H1 (cell line): ENCODE results near the gene KDM2A. TPM values are rescaled to one million over a fixed set of nuclear protein-coding genes. Genes with fewer than 3 reads are reported as not detected.

Experiments
- CTCF ChIA-PET: fragments of 300-600 bp; sonication (Branson Sonifier 250); formaldehyde crosslinking; loops from one replicate; lab custom pipeline; 2021; ENCODE audit not compliant: partially characterized antibody; lab: Charles Lee
- POLR2A ChIA-PET: fragments of 300-600 bp; sonication (Branson Sonifier 250); formaldehyde crosslinking; loops from one replicate; lab custom pipeline; 2021; ENCODE audit warnings: inconsistent platforms; ENCODE audit not compliant: partially characterized antibody; lab: Charles Lee
- DNase-seq, 2 experiments: peaks; one replicate each; pipeline versions ENCODE4 v3.0.0 to v3.0.0-alpha.2; 2010 to 2022; ENCODE audit warnings: low spot score in 2 of 2, low read depth in 1 of 2, mixed read lengths in 1 of 2
- FAIRE-seq: peaks from 2 replicates; lab custom pipeline; 2011; peaks lifted over from hg19 to GRCh38; lab: Jason Lieb, UNC
- H2AFZ ChIP-seq: 2 replicates; pipeline ENCODE4 v1.8.1; 2012; ENCODE audit warnings: low read length, inconsistent platforms
- H2AK5ac ChIP-seq: 2 replicates; pipeline ENCODE4 v1.6.1; 2013; ENCODE audit warnings: low read depth, low read length
- H2BK120ac ChIP-seq: replicated peaks from 2 replicates; pipeline ENCODE3; 2013; ENCODE audit warnings: low read depth, low read length, inconsistent platforms
- H2BK12ac ChIP-seq: 2 replicates; pipeline ENCODE4 v1.6.1; 2013; ENCODE audit warnings: low read depth, low read length
- H2BK15ac ChIP-seq: 2 replicates; pipeline ENCODE4 v1.6.1; 2013; ENCODE audit warnings: low read length
- H2BK20ac ChIP-seq: 2 replicates; pipeline ENCODE4 v1.6.1; 2013; ENCODE audit warnings: low read length
- H2BK5ac ChIP-seq: 2 replicates; pipeline ENCODE4 v1.6.1; 2013; ENCODE audit warnings: low read depth, low read length
- H3K14ac ChIP-seq: 2 replicates; pipeline ENCODE4 v1.6.1; 2013; ENCODE audit warnings: inconsistent platforms; ENCODE audit not compliant: insufficient read length
- H3K18ac ChIP-seq: 2 replicates; pipeline ENCODE4 v1.6.1; 2013; ENCODE audit warnings: low read length; ENCODE audit errors: extremely low read depth
- H3K23ac ChIP-seq: 2 replicates; pipeline ENCODE4 v1.6.1; 2013; ENCODE audit warnings: inconsistent platforms; ENCODE audit not compliant: insufficient read length
- H3K23me2 ChIP-seq: 2 replicates; pipeline ENCODE4 v1.6.1; 2013; ENCODE audit warnings: low read depth, low read length
- H3K27ac ChIP-seq: 2 replicates; pipeline ENCODE4 v1.6.1; 2011; ENCODE audit warnings: low read depth, low read length, inconsistent platforms
- H3K27me3 ChIP-seq, 4 experiments: replicated peaks in 1 of 4; 1 replicate in 1 of 4; 2 replicates in 3 of 4; pipeline versions ENCODE4 v1.6.1 to v1.8.1; 2011 to 2013; ENCODE audit warnings: low read length in 3 of 4, mild to moderate bottlenecking in 3 of 4, inconsistent platforms in 2 of 4, mixed read lengths in 2 of 4, moderate library complexity in 1 of 4; ENCODE audit not compliant: control insufficient read depth in 3 of 4, insufficient read depth in 3 of 4; ENCODE audit errors: extremely low read depth in 1 of 4
- H3K36me3 ChIP-seq, 4 experiments: 2 replicates each; pipeline versions ENCODE4 v1.6.1 to v1.8.1; 2011 to 2013; ENCODE audit warnings: mild to moderate bottlenecking in 4 of 4, low read length in 3 of 4, moderate library complexity in 2 of 4, control low read depth in 1 of 4, inconsistent platforms in 1 of 4; ENCODE audit not compliant: insufficient read depth in 4 of 4, control insufficient read depth in 2 of 4
- H3K4ac ChIP-seq: replicated peaks from 2 replicates; pipeline ENCODE3; 2013; ENCODE audit warnings: low read length, low read depth, mixed read lengths, inconsistent platforms; ENCODE audit not compliant: insufficient read length
- H3K4me1 ChIP-seq, 4 experiments: replicated peaks in 1 of 4; 1 replicate in 1 of 4; 2 replicates in 3 of 4; pipeline versions ENCODE4 v1.6.1 to v1.8.1; 2011 to 2013; ENCODE audit warnings: low read length in 3 of 4, inconsistent platforms in 2 of 4, mixed read lengths in 1 of 4; ENCODE audit not compliant: insufficient read depth in 4 of 4, control insufficient read depth in 3 of 4
- H3K4me2 ChIP-seq, 2 experiments: 2 replicates each; pipeline versions ENCODE4 v1.6.1 to v1.8.1; 2011 to 2013; ENCODE audit warnings: low read depth in 2 of 2, low read length in 2 of 2, control low read depth in 1 of 2, inconsistent platforms in 1 of 2, mild to moderate bottlenecking in 1 of 2; ENCODE audit not compliant: insufficient read depth in 1 of 2
- H3K4me3 ChIP-seq, 4 experiments: fragments of 200-600, 300-600 bp in 1 of 4; sonication (generic), shearing (Covaris generic), sonication (Bioruptor Twin) in 1 of 4; 2 replicates each; pipeline versions ENCODE4 v1.5.1 to v1.8.1; 2011 to 2016; ENCODE audit warnings: low read length in 4 of 4, low read depth in 3 of 4, control low read depth in 2 of 4, inconsistent platforms in 2 of 4, mild to moderate bottlenecking in 2 of 4, mixed read lengths in 1 of 4, moderate library complexity in 1 of 4; ENCODE audit not compliant: insufficient read depth in 2 of 4; ENCODE audit errors: extremely low read depth in 1 of 4
- H3K56ac ChIP-seq: replicated peaks from 2 replicates; pipeline ENCODE3; 2013; ENCODE audit warnings: low read depth, mild to moderate bottlenecking, mixed read lengths, low read length, inconsistent platforms; ENCODE audit not compliant: insufficient read length
- H3K79me1 ChIP-seq: 2 replicates; pipeline ENCODE4 v1.6.1; 2013; ENCODE audit warnings: low read depth, low read length, control low read depth
- H3K79me2 ChIP-seq, 2 experiments: 2 replicates each; pipeline versions ENCODE4 v1.6.1 to v1.8.1; 2012 to 2013; ENCODE audit warnings: low read length in 2 of 2, mild to moderate bottlenecking in 2 of 2, inconsistent platforms in 1 of 2; ENCODE audit not compliant: insufficient read depth in 2 of 2, control insufficient read depth in 1 of 2
- H3K9ac ChIP-seq, 4 experiments: replicated peaks in 1 of 4; 1 replicate in 1 of 4; 2 replicates in 3 of 4; pipeline versions ENCODE4 v1.6.1 to v1.8.1; 2011 to 2013; ENCODE audit warnings: low read depth in 3 of 4, low read length in 3 of 4, control low read depth in 2 of 4, mild to moderate bottlenecking in 2 of 4, moderate library complexity in 2 of 4, inconsistent platforms in 1 of 4; ENCODE audit errors: extremely low read depth in 1 of 4
- H3K9me3 ChIP-seq, 2 experiments: 2 replicates each; pipeline versions ENCODE4 v1.6.1 to v1.8.1; 2012 to 2013; ENCODE audit warnings: mild to moderate bottlenecking in 2 of 2, moderate library complexity in 2 of 2, control low read depth in 1 of 2, inconsistent platforms in 1 of 2, low read depth in 1 of 2, low read length in 1 of 2, mixed read lengths in 1 of 2; ENCODE audit not compliant: insufficient read depth in 2 of 2
- H4K20me1 ChIP-seq, 2 experiments: replicated peaks in 1 of 2; 2 replicates each; pipeline versions ENCODE3 to v1.8.1; 2011 to 2013; ENCODE audit warnings: inconsistent platforms in 2 of 2, low read length in 2 of 2, mild to moderate bottlenecking in 1 of 2; ENCODE audit not compliant: insufficient read depth in 2 of 2, control insufficient read depth in 1 of 2
- H4K5ac ChIP-seq: 2 replicates; pipeline ENCODE4 v1.6.1; 2013; ENCODE audit warnings: low read length, low read depth, mixed read lengths, inconsistent platforms; ENCODE audit not compliant: insufficient read length
- H4K8ac ChIP-seq: 2 replicates; pipeline ENCODE4 v1.8.0; 2013; ENCODE audit warnings: mild to moderate bottlenecking, moderate library complexity, low read length, inconsistent platforms; ENCODE audit not compliant: insufficient read depth; ENCODE audit errors: extremely low read depth
- H4K91ac ChIP-seq: replicated peaks from 2 replicates; pipeline ENCODE3; 2013; ENCODE audit warnings: low read length, mixed read lengths, inconsistent platforms; ENCODE audit not compliant: insufficient read length
- BRCA1 ChIP-seq: IDR thresholded peaks from 2 replicates; pipeline ENCODE4 v1.6.1; 2012; ENCODE audit warnings: low read depth, low read length, improper control_type of control experiment
- CBX5 ChIP-seq: fragments of 300-800, 300-1000 bp; sonication (generic); IDR thresholded peaks from 2 replicates; pipeline ENCODE4 v1.7.1; 2016; ENCODE audit warnings: antibody characterized with exemption, low read length, low read depth
- GABPA ChIP-seq: IDR thresholded peaks from 2 replicates; pipeline ENCODE4 v1.6.1; 2011; ENCODE audit warnings: mild to moderate bottlenecking, low read length, moderate library complexity, borderline replicate concordance; ENCODE audit not compliant: insufficient read depth
- RNF2 ChIP-seq: fragments of 200-900, 300-1000 bp; sonication (generic); IDR thresholded peaks from 2 replicates; pipeline ENCODE4 v1.7.1; 2016; ENCODE audit warnings: borderline replicate concordance, low read depth, mild to moderate bottlenecking, antibody characterized with exemption, low read length; ENCODE audit not compliant: poor library complexity, severe bottlenecking; ENCODE audit errors: missing control alignments
- WGBS, 2 experiments: shearing (Covaris generic) in 1 of 2; methylation state at CpG; one replicate each; pipeline versions ENCODE4 v1.1.6 to v1.1.7; 2013 to 2015; ENCODE audit warnings: low lambda C conversion rate in 2 of 2, mixed read lengths in 2 of 2, inconsistent platforms in 1 of 2, low coverage in 1 of 2, missing lambda C conversion rate in 1 of 2; ENCODE audit not compliant: insufficient replicate concordance in 2 of 2, insufficient coverage in 1 of 2, insufficient read length in 1 of 2; ENCODE audit errors: extremely low coverage in 1 of 2, missing lambda C conversion rate in 1 of 2; 5-methylcytosine and 5-hydroxymethylcytosine counted together
- polyA plus RNA-seq, 7 experiments: library from polyadenylated mRNA; depleted of rRNA in 3 of 7; stranded (reverse) in 5 of 7; unstranded in 2 of 7; fragments of >200 nt in 5 of 7; fragments of 200-250 nt in 2 of 7; gene quantifications; 1 replicate in 5 of 7; 2 replicates in 1 of 7; 4 replicates in 1 of 7; pipeline versions ENCODE4 v1.2.1 to v1.2.3, GENCODE V29; 2011 to 2013; ENCODE audit warnings: missing spikeins in 2 of 7, mixed read lengths in 2 of 7
- total RNA-seq: library from RNA; stranded (reverse); fragmentation: NEBNext Ultra II Directional; extraction: Animal tissue kit (Norgen Biotek cat#: 25700); gene quantifications from 2 replicates; pipeline ENCODE4 v1.2.1, GENCODE V29; 2021
- TF ChIP-seq, protein P1 (sequence below): IDR thresholded peaks from 2 replicates; pipeline ENCODE4 v1.6.1; 2011; ENCODE audit warnings: low read length, improper control_type of control experiment

Gene KDM2A
- total and polyA plus RNA-seq, 2 of the 8 experiments (the other 6 are each of a cell fraction or from before 2014, with no cell fraction given): 55.4 to 66.2 TPM

DNA sequence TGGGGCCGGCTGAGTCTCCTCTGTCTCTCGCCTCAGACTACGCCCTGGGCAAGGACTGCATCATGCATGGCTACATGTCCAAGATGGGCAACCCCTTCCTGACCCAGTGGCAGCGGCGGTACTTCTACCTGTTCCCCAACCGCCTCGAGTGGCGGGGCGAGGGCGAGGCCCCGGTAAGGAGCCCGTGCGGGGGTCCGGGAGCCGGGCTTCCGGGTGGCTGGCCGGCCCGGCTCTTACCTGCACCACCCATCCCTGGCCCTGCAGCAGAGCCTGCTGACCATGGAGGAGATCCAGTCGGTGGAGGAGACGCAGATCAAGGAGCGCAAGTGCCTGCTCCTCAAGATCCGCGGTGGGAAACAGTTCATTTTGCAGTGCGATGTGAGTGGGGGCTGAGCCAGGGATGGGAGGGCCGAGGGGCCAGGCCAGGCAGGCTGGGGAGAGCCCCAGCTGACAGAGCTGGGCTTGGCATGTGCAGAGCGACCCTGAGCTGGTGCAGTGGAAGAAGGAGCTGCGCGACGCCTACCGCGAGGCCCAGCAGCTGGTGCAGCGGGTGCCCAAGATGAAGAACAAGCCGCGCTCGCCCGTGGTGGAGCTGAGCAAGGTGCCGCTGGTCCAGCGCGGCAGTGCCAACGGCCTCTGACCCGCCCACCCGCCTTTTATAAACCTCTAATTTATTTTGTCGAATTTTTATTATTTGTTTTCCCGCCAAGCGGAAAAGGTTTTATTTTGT, 165.9 kb downstream of the KDM2A start:
- H4K91ac ChIP-seq: no peak overlapping the region
- H3K18ac ChIP-seq: no peak overlapping the region
- FAIRE-seq (no peak), DNase-seq (no peak)
- H4K5ac ChIP-seq: no peak overlapping the region
- ChIA-PET CTCF (interaction anchor here (1.8 kb wide), 1 partner anchor 13 kb away, joined by 5 read pairs; no protein-coding TSS in a partner anchor), POLR2A (interaction anchor here (0.7 to 7.9 kb wide), 3 partner anchors 16 to 246 kb away, joined by 3 to 106 read pairs (median 4); partner anchors contain the start of gene SSH3)
- peaks cover 12 to 45% (median 30%) of the 10 kb centered on the region in 4 experiments for H3K36me3 ChIP-seq
- no peaks in the 10 kb centered on the region; the same call in 1 of the 2 replicates for H3K79me1 ChIP-seq
- H3K56ac ChIP-seq: no peak overlapping the region
- H2AFZ ChIP-seq: no peak overlapping the region
- no peak overlapping the region for H2BK15ac ChIP-seq
- H4K20me1 ChIP-seq: peaks cover 0 to 2% of the 10 kb centered on the region in 2 experiments
- H3K27ac ChIP-seq: no peak overlapping the region
- H3K23ac ChIP-seq: no peak overlapping the region
- H3K4me1 ChIP-seq: peaks cover 0 to 13% (median 7%) of the 10 kb centered on the region in 4 experiments; a peak in 6 of 7 replicates
- H2BK12ac ChIP-seq: no peak overlapping the region
- H3K23me2 ChIP-seq: peaks cover 7% of the 10 kb centered on the region; the same call in 1 of the 2 replicates
- H4K8ac ChIP-seq: no peak overlapping the region; the same call in 1 of the 2 replicates
- H3K4ac ChIP-seq: no peak overlapping the region
- no peak overlapping the region for H2AK5ac ChIP-seq
- no peak overlapping the region for H3K4me2 ChIP-seq
- H3K79me2 ChIP-seq: no peaks in the 10 kb centered on the region
- H2BK120ac ChIP-seq: no peak overlapping the region
- H2BK20ac ChIP-seq: no peak overlapping the region
- no peak overlapping the region for H3K14ac ChIP-seq
- no peak overlapping the region for H2BK5ac ChIP-seq
- no peak overlapping the region for H3K4me3 ChIP-seq
- 91% methylated on average over 44 of the region's 45 CpGs; no CpG with 5 or more reads in 1 of the 2 experiments for WGBS, 2 experiments
- H3K9me3 ChIP-seq: no peaks in the 10 kb centered on the region
- no peak overlapping the region for H3K9ac ChIP-seq
- H3K27me3 ChIP-seq: no peaks in the 10 kb centered on the region
- TF ChIP-seq, protein P1, sequence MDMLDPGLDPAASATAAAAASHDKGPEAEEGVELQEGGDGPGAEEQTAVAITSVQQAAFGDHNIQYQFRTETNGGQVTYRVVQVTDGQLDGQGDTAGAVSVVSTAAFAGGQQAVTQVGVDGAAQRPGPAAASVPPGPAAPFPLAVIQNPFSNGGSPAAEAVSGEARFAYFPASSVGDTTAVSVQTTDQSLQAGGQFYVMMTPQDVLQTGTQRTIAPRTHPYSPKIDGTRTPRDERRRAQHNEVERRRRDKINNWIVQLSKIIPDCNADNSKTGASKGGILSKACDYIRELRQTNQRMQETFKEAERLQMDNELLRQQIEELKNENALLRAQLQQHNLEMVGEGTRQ: no peak
- TF ChIP-seq GABPA (no peak), RNF2 (no peak), BRCA1 (no peak), CBX5 (no peak)
